RWPE1 (cell line): ENCODE results near the gene FAM217A.

ENCODE experiments used
- CTCF ChIA-PET: fragments of 350-600 bp; sonication (Branson Sonifier 250); formaldehyde crosslinking; extraction: SDS; loops from one replicate; lab custom pipeline; 2021; lab: Yijun Ruan, JAX
- POLR2A ChIA-PET: fragments of 400-600 bp; formaldehyde crosslinking; extraction: SDS; loops from one replicate; lab custom pipeline; 2020; ENCODE audit warnings: antibody characterized with exemption; ENCODE audit not compliant: low non-redundant PET; lab: Yijun Ruan, JAX
- DNase-seq: peaks from one replicate; pipeline ENCODE4 v3.0.0; 2012; ENCODE audit warnings: low spot score
- H3K27ac ChIP-seq: fragments of 450-650 bp; 2 replicates; pipeline ENCODE4 v1.5.1; 2017
- TF ChIP-seq, protein P1 (sequence below): fragments of 450-650 bp; conservative IDR thresholded peaks from 2 replicates; pipeline ENCODE4 v1.5.1; 2017; ENCODE audit warnings: low read depth, mild to moderate bottlenecking

Gene FAM217A

DNA sequence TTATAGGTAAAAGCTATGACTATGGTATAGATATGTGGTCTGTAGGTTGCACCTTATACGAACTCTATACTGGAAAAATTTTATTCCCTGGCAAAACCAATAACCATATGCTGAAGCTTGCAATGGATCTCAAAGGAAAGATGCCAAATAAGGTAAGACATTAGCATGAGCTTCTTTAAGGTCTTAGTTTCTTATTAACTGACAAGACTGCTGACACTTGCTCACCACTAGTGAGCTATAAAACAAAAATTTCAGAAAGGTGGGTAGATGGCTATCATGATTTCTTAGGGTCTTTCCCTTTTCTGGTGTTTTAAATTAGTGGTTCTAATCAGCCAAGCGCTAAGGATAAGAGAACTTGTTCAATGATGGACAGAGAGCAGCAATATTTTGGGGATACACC lies 21.9 kb downstream of the FAM217A start:
- ChIA-PET POLR2A (no interaction called here), CTCF (interaction anchor here (5.1 kb wide), 1 partner anchor 99 kb away, joined by 33 read pairs; no protein-coding TSS in a partner anchor)
- H3K27ac ChIP-seq: no peak overlapping the region
- no peak for DNase-seq
- TF ChIP-seq, protein P1, sequence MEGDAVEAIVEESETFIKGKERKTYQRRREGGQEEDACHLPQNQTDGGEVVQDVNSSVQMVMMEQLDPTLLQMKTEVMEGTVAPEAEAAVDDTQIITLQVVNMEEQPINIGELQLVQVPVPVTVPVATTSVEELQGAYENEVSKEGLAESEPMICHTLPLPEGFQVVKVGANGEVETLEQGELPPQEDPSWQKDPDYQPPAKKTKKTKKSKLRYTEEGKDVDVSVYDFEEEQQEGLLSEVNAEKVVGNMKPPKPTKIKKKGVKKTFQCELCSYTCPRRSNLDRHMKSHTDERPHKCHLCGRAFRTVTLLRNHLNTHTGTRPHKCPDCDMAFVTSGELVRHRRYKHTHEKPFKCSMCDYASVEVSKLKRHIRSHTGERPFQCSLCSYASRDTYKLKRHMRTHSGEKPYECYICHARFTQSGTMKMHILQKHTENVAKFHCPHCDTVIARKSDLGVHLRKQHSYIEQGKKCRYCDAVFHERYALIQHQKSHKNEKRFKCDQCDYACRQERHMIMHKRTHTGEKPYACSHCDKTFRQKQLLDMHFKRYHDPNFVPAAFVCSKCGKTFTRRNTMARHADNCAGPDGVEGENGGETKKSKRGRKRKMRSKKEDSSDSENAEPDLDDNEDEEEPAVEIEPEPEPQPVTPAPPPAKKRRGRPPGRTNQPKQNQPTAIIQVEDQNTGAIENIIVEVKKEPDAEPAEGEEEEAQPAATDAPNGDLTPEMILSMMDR: no peak

DNA sequence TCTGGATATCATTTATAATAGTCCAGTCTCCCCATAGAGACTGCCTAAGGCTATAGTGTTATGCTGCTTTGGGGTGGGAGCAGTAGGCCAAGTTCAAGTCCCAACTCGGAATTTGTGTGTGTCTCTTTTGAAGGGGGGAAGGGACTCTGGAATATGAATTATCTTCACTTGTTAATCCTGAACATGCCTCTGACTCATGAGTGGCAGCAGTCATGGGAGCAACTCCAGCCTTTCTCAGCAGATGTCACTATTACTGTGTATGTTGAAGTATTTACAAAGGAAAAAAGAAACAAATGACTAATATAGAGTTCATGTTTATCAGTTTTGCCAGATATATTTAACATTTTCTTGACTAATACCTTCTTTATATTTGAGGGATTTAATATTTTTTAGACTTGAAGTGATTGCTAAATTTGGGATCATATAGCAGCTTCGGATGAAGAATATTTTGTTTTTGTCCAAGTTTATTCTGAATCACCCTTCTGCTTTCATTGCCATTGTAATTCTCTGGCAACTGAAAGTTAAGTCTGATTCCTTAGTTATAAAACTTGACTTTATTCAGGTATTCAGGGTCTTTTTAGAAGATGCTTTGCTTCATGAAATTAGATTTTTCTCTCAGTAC lies 23.4 kb downstream of the FAM217A start:
- POLR2A ChIA-PET: no interaction called here
- DNase-seq: peak; percentile 78
- H3K27ac ChIP-seq: no peak overlapping the region
- CTCF ChIA-PET: interaction anchor here (0.5 to 5.1 kb wide), 3 partner anchors 100 to 1096 kb away, joined by 3 to 33 read pairs (median 3); no protein-coding TSS in a partner anchor
- TF ChIP-seq, protein P1: peak; percentile 75

DNA sequence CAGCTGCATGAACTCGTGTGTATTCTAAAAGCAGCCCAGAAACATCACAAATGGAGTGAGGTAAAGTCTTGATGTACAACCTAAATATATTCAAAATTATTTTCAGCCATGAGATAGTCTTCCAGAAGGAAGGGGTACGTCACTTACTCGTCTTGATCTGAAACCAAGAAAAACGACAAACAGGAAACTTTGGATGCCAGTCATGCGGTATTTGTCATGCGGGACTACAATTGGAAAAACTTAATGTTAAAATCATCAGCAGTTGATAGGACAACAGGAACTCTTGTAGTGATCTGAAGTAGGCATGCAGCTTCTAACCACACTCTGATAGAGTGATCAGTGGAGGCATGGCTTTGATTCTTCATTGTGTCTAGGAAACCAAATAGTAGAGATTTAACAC lies 29.7 kb downstream of the FAM217A start:
- POLR2A ChIA-PET: interaction anchor here (0.7 kb wide), 1 partner anchor 28 kb away, joined by 6 read pairs; a partner anchor contains a TSS
- DNase-seq: no peak
- CTCF ChIA-PET: interaction anchor here (0.5 kb wide), 1 partner anchor 110 kb away, joined by 3 read pairs; no protein-coding TSS in a partner anchor
- TF ChIP-seq, protein P1: no peak
- H3K27ac ChIP-seq: no peak overlapping the region

DNA sequence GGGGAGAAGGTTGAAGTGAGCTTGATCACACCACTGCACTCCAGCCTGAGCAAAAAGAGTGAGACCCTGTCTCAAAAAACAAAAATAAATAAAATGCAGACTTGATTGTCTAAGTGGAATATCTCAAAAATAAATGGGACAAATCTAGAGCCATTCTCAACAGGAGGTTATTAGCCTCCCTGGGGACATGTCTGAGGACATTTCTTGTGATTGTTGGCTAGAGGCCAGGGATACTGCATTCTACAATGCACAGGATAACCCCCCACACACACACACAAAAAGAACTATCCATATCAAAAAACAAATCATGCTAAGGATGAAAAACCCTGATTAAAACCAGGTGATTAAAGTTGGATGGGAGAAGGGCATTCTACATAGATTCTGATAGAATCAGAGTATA lies 37.5 kb downstream of the FAM217A start:
- TF ChIP-seq, protein P1: no peak
- CTCF ChIA-PET: no interaction called here
- no peak overlapping the region for H3K27ac ChIP-seq
- no peak for DNase-seq
- POLR2A ChIA-PET: no interaction called here

DNA sequence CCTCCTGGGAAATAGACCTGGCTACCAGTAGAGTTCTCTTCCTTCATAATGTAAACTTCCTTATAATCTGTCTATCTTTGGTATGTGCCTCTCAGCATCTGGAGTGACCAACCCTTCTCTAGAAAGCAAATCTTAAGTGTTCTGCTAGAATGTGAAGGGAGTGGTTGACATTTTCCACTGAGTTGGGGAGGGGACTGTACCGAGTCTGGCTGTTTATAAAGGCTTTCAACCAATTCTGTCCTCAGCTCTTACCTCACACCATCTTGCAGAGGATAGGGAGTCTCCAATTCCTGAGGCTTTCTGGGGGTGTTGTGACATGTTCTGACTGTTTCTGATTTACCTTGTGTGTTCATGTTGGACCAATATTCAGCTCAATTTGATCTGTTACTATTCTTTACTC lies 39.6 kb downstream of the FAM217A start:
- no peak overlapping the region for H3K27ac ChIP-seq
- POLR2A ChIA-PET: no interaction called here
- TF ChIP-seq, protein P1: no peak
- DNase-seq: no peak
- CTCF ChIA-PET: no interaction called here

DNA sequence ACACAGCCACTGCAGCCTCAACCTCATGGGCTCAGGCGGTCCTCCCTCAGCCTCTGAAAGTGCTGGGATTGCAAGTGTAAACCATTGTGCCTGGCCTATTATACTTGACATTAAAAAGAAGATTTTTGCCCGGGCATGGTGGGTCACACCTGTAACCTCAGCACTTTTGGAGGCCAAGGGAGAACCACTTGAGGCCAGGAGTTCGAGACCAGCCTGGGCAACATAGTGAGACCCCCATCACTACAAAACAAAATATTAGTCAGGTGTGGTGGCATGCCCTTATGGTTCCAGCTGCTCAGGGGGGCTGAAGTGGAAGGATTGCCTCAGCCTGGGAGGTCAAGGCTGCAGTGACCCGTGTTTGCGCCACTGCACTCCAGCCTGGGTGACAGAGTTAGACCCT lies 42.4 kb downstream of the FAM217A start:
- H3K27ac ChIP-seq: peak overlapping the region; percentile 11; the same call in 1 of the 2 replicates
- ChIA-PET POLR2A (no interaction called here), CTCF (no interaction called here)
- DNase-seq: no peak
- TF ChIP-seq, protein P1: no peak
